HG02623 (cell line): Measurements from ENCODE around the gene BMPER.
"Not testable (repeated sequence)": the region's sequence is repeated elsewhere in the genome, so short reads cannot be mapped to it uniquely, and the experiment has no call there.

Experiments
- ATAC-seq: cut with Tn5 transposase; IDR thresholded peaks from one replicate; pipeline ENCODE4 v1.9.1; 2021; ENCODE audit warnings: moderate library complexity; ENCODE audit not compliant: unreplicated experiment

Gene BMPER

GRCh38 chr7:34165466-34165865, 260.1 kb downstream of the BMPER start:
- no peak for ATAC-seq

- no peak for ATAC-seq
These were observed 260.7 kb downstream of the BMPER start for GRCh38 chr7:34165927-34166550.

GRCh38 chr7:34168013-34168412, 262.7 kb downstream of the BMPER start:
- ATAC-seq: no peak

GRCh38 chr7:34174688-34175616, 269.6 kb downstream of the BMPER start:
- ATAC-seq: not testable (repeated sequence)

- no peak for ATAC-seq
These were observed 270.5 kb downstream of the BMPER start for GRCh38 chr7:34175837-34176236.

- no peak for ATAC-seq
These were observed 272.1 kb downstream of the BMPER start for GRCh38 chr7:34177476-34177875.

GRCh38 chr7:34181271-34181958, 276.1 kb downstream of the BMPER start:
- no peak for ATAC-seq

- no peak for ATAC-seq
These were observed 279.1 kb downstream of the BMPER start for GRCh38 chr7:34184466-34184865.

GRCh38 chr7:34187798-34188307, 282.5 kb downstream of the BMPER start:
- no peak for ATAC-seq

GRCh38 chr7:34189031-34189430, 283.7 kb downstream of the BMPER start:
- ATAC-seq: no peak

- no peak for ATAC-seq
These were observed 285.0 kb downstream of the BMPER start for GRCh38 chr7:34190299-34190698.

- no peak for ATAC-seq
These were observed 285.8 kb downstream of the BMPER start for GRCh38 chr7:34191162-34191561.

- ATAC-seq: no peak
These were observed 286.6 kb downstream of the BMPER start for GRCh38 chr7:34191771-34192479.

- ATAC-seq: no peak
These were observed 287.6 kb downstream of the BMPER start for GRCh38 chr7:34192906-34193305.

GRCh38 chr7:34198231-34198641, 292.9 kb downstream of the BMPER start:
- ATAC-seq: no peak
